SH-SY5Y (cell line): ENCODE results near the gene SCAI.

ENCODE experiments used
- GATA2 ChIP-seq: IDR thresholded peaks from 2 replicates; pipeline ENCODE4 v1.6.1; 2011; ENCODE audit warnings: mild to moderate bottlenecking, low read depth, low read length
- GATA3 ChIP-seq: IDR thresholded peaks from 2 replicates; pipeline ENCODE4 v1.6.1; 2011; ENCODE audit warnings: low read depth, mild to moderate bottlenecking, low read length, moderate library complexity

GRCh38 chr9:124906966-124907365 lies 236.4 kb downstream of the SCAI start:
- TF ChIP-seq GATA3 (no peak), GATA2 (no peak)
